ENCODE data around the gene ALDH3B1. TPM values are rescaled to one million over a fixed set of nuclear protein-coding genes. Genes with fewer than 3 reads are reported as not detected.

The ALDH3B1 gene
- total RNA-seq, 1 donor from 2014 or later = 2.9 TPM

DNA sequence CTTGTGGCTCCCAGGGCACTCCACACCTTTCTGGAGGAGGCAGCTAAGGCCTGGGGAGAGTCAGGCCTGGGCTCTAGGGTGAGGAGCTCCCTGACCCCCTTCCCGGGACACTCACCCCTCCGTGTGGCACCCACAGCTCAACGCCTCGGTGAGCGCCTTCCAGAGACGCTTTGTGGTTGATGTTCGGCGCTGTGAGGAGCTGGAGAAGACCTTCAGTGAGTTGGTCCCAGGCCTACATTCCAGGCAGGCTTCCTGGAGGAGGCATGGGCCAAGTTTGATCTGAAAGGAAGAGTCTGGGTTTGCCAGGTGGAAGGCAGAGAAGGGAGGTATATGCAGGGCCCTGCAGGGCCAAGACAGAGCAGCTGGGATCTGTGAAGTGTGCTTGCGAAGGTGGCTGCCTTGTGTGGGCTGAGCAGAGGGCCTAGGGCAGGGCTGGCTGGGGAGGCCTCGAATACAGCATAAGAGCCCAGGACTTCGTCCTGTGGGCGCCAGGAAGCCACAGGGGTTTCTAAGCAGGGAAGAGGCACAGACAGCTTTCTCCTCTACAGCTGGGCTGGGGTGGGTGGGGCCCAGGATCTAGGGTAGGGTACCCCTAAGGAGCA is 31.6 kb downstream of the ALDH3B1 start:
- DNase-seq (ENCODE audit: extremely low read depth, low read depth, low spot score) = no peak

DNA sequence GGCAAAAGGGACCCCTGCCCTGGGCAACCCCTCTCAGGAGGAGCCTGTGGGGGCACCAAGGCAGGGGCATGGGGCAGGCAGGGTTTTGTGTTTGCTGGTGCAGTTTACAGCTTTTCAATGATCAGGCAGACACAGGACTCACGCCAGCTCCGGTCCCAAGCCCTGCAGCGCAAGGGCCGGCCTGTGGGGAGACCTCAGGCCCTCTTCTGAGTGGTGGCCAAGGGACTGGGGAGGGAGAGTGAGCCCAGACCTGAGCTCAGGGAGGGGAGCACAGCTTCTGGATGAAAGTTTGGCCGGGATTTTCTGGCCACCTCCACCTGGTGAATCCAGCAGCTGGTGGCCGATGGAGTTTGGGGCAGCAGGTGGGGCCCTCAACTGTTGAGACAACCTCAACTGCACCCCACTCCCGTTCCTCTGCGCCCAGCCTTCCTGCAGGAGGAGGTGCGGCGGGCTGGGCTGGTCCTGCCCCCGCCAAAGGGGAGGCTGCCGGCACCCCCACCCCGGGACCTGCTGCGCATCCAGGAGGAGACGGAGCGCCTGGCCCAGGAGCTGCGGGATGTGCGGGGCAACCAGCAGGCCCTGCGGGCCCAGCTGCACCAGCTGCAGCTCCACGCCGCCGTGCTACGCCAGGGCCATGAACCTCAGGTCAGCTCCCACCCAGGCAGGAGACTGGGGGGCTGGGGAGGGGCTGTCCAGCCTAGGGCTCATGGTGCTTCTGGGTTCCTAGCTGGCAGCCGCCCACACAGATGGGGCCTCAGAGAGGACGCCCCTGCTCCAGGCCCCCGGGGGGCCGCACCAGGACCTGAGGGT is 32.3 kb downstream of the ALDH3B1 start:
- DNase-seq (ENCODE audit: extremely low read depth, low read depth, low spot score) = no peak

DNA sequence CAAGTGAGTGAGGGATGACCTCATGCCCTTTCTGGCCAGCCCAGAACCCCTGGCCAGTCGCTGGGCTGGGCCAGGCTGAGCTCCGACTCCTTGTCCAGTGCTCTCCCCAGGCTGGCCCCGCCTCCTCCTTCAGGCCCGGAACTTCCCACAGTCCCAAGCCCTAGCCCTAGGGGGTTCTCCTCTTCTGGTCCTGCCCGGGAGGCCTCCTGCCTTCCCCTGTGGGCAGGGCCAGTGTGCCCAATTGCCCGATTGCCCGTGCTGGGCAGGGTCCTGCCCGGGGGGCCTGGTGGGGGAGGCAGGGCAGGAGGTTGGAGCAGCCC is 32.9 kb downstream of the ALDH3B1 start:
- no peak for DNase-seq (ENCODE audit: extremely low read depth, low read depth, low spot score)

DNA sequence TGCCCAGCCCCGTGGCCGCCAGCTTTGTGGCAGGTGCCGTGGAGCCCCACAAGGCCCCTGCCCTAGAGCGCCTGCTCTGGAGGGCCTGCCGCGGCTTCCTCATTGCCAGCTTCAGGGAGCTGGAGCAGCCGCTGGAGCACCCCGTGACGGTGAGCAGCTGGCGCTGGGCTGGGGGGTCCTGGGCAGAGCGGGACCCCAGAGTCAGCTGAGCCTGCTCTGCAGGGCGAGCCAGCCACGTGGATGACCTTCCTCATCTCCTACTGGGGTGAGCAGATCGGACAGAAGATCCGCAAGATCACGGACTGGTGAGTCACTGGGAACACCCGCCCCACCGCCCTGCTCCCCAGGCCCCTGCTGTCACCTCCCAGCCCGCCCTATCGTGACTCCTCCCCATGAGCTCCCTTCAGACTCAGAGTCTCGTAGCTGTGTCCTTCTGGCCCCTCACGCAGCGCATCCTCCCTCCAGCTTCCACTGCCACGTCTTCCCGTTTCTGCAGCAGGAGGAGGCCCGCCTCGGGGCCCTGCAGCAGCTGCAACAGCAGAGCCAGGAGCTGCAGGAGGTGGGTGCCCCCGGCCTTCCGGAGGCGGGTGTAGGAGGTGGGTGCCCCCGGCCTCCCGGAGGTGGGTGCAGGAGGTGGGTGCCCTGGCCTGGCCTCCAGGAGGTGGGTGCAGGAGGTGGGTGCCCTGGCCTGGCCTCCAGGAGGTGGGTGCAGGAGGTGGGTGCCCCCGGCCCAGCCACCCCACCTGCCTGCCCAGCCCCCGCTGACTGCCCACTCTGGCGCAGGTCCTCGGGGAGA is 33.4 kb downstream of the ALDH3B1 start:
- no peak for DNase-seq (ENCODE audit: extremely low read depth, low read depth, low spot score)

DNA sequence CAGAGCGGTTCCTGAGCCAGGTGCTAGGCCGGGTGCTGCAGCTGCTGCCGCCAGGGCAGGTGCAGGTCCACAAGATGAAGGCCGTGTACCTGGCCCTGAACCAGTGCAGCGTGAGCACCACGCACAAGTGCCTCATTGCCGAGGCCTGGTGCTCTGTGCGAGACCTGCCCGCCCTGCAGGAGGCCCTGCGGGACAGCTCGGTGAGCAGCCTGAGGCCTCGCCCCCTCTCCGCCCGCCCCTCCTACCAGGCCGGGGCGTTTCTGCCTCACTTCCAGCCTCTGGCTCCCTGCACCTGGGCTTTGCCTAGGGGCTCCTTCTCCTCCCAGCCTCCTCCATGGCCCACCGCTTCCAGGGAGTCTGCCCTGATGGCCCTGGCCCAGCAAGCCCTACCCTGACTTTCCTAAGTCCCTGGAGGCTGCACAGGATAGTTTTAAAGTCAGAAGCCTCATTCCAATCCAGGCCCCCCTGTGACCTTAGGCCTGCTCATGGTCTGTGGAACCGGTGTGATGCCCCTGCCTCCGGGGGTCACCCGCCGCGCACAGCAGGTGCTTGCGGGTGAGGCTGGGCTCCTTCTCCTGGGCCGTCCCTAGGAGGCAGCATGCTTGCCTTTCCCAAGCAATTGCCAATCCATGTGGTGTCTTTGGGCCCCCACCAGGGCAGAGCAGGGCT is 34.2 kb downstream of the ALDH3B1 start:
- DNase-seq (ENCODE audit: extremely low read depth, low read depth, low spot score) = no peak

DNA sequence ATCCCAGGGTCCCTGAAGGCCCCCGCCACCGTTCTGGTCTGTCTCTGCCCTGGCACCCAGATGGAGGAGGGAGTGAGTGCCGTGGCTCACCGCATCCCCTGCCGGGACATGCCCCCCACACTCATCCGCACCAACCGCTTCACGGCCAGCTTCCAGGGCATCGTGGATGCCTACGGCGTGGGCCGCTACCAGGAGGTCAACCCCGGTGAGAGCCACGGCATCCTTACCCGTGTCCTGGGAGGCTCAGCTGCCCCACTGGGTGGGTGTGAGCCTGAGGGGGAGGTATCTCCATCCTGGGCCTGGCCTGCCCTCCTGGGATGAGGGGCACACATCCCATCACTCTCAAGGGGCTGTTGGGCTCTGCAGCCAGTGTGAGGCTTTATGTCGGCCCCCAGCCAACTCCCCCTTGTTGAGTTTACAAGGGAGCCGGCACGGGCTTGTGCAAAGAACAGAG is 34.8 kb downstream of the ALDH3B1 start:
- DNase-seq (ENCODE audit: extremely low read depth, low read depth, low spot score) = no peak

DNA sequence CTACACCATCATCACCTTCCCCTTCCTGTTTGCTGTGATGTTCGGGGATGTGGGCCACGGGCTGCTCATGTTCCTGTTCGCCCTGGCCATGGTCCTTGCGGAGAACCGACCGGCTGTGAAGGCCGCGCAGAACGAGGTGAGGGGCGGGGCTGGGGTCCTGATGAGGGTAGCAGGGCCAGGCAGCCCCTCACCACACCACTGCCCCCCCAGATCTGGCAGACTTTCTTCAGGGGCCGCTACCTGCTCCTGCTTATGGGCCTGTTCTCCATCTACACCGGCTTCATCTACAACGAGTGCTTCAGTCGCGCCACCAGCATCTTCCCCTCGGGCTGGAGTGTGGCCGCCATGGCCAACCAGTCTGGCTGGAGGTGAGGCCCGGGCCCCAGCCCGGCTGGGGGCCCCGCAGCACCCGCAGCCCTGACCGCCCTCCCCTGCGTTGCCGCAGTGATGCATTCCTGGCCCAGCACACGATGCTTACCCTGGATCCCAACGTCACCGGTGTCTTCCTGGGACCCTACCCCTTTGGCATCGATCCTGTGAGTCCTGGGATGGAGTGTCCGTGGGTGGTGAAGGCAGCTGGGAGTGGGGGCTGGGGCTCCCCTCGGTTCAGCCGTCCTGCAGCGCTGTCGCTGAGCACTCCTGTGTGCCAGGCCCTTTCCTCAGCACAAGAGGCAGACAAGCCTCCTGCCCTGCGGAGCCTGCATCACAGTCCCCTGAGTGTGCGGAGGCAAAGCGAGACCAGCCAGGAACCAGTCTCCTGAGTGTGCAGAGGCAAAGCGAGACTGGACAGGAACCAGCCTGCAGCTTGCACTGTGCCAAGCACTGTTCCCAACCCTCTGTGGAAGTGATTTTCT is 37.5 kb downstream of the ALDH3B1 start:
- DNase-seq (ENCODE audit: extremely low read depth, low read depth, low spot score) = no peak

DNA sequence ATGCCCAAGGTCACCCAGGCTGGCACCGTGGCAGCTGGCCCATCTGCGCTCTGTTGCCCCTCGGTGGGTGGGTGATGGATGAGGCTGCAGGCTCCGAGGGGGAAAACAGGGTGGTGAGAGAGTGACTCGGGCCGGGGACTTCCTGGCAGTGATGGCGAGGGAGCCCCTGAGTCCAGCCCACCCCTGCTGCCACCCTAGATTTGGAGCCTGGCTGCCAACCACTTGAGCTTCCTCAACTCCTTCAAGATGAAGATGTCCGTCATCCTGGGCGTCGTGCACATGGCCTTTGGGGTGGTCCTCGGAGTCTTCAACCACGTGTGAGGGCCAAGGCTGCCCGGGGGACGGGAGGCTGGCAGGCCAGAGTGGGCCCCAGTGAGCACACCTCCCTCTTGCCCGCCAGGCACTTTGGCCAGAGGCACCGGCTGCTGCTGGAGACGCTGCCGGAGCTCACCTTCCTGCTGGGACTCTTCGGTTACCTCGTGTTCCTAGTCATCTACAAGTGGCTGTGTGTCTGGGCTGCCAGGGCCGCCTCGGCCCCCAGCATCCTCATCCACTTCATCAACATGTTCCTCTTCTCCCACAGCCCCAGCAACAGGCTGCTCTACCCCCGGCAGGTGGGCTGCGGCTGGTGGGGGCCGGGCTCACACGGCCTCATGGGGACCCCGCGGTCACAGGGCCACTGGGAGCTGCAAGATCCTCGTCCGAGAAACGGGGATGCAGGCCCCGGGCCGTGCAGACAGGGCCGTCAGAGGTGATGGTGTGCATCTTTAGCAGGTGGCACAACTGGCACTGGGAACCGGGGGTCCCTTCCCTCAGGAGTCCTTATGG is 38.8 kb downstream of the ALDH3B1 start:
- no peak for DNase-seq (ENCODE audit: extremely low read depth, low read depth, low spot score)

DNA sequence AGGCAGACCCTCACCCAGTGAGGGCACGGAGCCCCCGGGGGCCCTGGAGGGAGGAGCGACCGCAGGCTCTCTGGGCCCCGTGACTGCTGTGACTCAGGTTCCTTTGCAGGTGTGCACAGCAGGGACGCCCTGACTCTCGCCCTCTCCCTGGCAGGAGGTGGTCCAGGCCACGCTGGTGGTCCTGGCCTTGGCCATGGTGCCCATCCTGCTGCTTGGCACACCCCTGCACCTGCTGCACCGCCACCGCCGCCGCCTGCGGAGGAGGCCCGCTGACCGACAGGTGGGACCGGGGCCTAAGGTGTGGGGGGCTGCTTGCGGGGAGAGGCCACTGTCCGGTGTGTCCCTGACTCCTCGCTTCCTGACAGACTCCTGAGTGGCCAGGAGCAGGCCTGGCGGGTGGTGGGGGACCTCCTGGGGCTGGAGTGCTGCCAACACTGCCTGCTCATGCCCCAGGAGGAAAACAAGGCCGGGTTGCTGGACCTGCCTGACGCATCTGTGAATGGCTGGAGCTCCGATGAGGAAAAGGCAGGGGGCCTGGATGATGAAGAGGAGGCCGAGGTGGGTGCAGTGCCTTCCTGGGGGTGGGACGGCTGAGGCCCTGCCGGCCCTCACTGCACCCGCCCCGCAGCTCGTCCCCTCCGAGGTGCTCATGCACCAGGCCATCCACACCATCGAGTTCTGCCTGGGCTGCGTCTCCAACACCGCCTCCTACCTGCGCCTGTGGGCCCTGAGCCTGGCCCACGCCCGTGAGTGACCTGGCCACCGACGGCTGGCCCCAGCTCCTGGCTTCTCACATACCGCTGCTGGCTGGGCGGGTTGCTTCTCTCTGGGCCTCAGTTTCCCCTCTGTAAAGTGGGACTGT is 39.6 kb downstream of the ALDH3B1 start:
- no peak for DNase-seq (ENCODE audit: extremely low read depth, low read depth, low spot score)

DNA sequence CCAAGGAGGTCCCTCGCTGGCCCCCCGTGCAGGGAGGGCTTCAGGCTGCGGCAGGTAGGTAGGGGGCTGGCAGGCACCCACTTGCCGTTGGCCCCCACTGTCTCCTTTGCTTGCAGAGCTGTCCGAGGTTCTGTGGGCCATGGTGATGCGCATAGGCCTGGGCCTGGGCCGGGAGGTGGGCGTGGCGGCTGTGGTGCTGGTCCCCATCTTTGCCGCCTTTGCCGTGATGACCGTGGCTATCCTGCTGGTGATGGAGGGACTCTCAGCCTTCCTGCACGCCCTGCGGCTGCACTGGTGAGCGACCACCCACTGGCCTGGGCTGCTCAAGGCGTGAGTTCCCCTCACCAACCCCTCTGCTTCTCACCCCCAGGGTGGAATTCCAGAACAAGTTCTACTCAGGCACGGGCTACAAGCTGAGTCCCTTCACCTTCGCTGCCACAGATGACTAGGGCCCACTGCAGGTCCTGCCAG is 40.3 kb downstream of the ALDH3B1 start:
- DNase-seq (ENCODE audit: extremely low read depth, low read depth, low spot score) = no peak

DNA sequence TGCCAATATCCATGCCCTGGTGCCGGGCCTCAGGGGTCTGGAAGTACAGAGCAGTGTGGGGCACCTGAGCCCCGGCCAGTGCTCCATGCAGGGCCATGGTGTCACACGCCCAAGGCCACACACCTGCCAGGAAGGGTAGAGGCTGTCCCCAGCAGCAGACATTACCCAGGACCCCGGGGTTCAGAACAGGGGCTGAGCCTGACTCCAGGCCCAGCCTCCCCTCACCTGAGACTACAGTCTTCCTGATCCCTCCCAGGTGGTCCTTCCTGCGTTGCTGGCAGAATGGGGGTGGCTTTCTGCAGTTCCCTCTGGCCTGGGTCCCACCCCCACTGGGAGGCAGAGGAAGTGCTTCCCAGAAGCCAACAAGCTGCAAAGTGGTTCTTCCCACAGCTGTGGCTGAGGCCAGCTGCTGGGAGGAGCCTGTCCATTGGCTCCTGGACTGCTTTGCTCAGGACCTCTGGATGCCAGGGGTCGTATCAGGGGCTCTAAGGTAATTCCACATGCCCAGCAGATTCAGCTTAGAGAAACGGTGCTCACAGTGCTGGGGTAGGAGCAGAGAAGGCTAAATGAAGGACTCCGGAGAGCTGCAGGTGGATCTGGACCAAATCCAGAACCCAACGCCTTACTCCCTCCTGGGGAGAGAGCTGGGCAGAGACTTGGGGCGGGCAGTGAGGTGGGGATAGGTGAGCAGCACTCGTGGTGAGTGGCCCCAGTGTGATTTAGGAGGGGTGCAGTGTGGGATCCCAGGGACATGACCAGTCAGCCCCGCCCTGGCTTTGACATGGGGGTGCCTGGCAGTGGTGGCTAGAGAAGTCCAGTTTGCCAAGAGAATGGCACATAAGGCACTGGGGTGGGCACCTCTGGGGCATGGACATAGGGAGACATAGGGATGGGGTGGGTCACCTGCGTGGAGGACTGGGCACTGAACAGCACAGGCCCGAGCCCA is 41.3 kb downstream of the ALDH3B1 start:
- DNase-seq (ENCODE audit: extremely low read depth, low read depth, low spot score) = no peak

DNA sequence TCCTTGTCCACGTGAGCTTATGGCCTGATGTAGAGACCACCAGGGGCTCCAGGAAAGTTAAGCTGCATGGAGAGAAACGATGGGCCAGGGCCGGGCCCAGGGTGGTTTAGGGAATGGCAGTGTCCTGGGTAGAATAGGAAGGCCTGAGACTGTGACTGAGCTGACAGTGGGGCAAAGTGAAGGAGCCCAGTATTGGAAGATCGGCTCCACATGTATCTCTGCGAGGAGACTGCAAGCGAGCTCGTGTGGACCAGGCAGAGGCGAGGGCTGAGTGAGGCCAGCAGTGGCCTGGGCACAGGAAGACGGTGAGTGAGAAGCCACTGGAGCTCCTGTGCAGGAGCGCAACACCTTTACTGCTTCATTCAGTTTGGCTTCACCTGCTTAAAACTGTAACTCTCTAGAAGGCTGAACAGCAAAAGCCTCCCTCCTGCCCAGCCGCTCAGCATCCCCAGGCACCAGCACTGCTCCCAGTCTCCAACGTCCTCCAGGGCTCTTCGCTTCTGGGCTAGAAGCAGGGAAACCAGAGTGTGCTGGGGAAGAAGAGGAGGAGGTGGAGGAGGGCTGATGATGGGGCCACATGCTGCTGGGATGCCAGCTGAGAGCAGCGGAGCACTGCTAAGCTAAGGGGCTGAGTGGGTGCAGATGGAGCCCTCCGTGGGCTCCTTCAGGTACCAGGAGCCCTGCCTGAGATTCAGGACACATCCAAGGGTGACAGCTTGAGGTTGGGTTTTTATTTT is 42.2 kb downstream of the ALDH3B1 start:
- DNase-seq (ENCODE audit: extremely low read depth, low read depth, low spot score) = no peak

DNA sequence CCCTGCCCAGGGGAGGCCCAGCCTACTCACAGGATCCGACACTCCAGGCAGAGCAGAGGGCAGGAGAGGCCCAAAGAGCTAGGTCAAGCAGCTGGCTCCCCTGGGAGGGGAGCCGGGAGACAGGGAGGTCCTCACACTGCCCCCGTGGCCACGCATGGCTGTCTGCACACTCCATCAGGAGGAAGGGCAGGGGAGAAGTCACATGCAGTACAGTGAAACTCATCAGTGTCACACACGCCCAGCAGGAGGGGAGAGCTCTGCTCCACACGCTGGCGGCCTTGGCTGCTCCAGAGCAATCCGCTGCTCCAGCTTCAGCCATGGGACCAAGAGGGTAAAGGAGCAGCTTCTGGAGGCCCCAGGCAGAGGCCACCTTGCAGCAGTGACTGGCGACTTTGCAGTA is 43.0 kb downstream of the ALDH3B1 start:
- DNase-seq (ENCODE audit: extremely low read depth, low read depth, low spot score) = no peak

DNA sequence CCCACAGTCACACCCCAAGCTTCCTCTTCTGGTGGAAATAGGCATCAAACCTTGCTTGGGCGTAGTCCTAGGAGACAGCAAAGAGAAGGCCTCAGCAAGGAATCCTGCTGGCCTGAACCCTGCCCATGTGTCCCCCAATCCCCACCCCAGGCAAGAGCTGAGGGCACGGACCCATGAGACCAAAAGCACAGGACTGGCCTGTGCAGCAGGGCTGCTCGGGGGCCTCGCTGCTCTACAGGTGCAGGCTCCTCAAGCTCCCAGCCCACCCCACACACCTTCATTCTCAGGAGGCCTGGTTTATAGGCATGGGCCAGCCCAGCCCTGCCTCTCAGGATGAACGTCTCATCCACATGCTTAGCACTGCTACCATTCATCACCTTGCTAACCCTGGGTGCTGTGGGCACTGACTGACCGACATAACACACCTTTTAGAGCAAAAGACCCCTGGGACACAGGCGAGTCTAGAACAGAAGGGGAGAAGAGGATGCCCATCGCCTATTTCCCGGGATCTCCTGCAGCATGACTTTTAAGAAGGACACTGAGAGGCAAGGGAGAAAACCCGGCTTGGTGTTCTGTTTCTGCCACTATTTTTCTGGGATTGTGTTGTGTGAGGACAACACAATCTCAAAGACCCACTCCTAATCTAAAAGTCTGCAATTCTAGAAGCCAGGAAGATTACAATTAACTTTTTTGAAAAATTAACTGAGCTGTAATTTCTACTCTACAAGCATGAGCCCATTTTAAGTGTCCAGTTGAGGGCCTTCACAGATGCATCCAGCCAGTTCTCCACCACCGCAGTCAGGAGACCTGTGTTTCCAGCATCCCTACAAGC is 44.1 kb downstream of the ALDH3B1 start:
- DNase-seq (ENCODE audit: extremely low read depth, low read depth, low spot score) = no peak

Measured in glomerular endothelial cell (primary cell).